ENCODE data around the gene OR52E4.

Gene OR52E4

GRCh38 chr11:5880329-5880728 lies at the start of gene OR52E4:
Gene OR52E4 (plus strand): TSS chr11:5880629. CDS start chr11:5884293, 3,664 bp downstream.
- DNase-seq (ENCODE audit: low spot score) = no peak

- no peak for DNase-seq (ENCODE audit: low spot score)
Observed at GRCh38 chr11:5831196-5831829, 49.1 kb upstream of the OR52E4 start.

- DNase-seq (ENCODE audit: low spot score) = no peak
Observed at GRCh38 chr11:5833446-5833845, 47.0 kb upstream of the OR52E4 start.

GRCh38 chr11:5837695-5838094 lies 42.7 kb upstream of the OR52E4 start:
- DNase-seq (ENCODE audit: low spot score) = no peak

- DNase-seq (ENCODE audit: low spot score) = no peak
Observed at GRCh38 chr11:5841797-5842196, 38.6 kb upstream of the OR52E4 start, which contains the start of gene OR52E6. Gene OR52E6 (minus strand): TSS chr11:5841897. CDS start chr11:5841897, 0 bp downstream.

- no peak for DNase-seq (ENCODE audit: low spot score)
Observed at GRCh38 chr11:5846701-5847100, 33.7 kb upstream of the OR52E4 start.

- no peak for DNase-seq (ENCODE audit: low spot score)
Observed at GRCh38 chr11:5847711-5848110, 32.7 kb upstream of the OR52E4 start.

GRCh38 chr11:5851002-5851401 lies 29.4 kb upstream of the OR52E4 start:
- no peak for DNase-seq (ENCODE audit: low spot score)

GRCh38 chr11:5857590-5857989 lies 22.8 kb upstream of the OR52E4 start, which contains the start of gene OR52E8:
Gene OR52E8 (minus strand): TSS chr11:5857690. CDS start chr11:5857690, 0 bp downstream.
- DNase-seq (ENCODE audit: low spot score) = no peak

GRCh38 chr11:5865826-5866225 lies 14.6 kb upstream of the OR52E4 start:
- no peak for DNase-seq (ENCODE audit: low spot score)

- DNase-seq (ENCODE audit: low spot score) = no peak
Observed at GRCh38 chr11:5878564-5878963, 1.9 kb upstream of the OR52E4 start.

GRCh38 chr11:5881756-5882155 lies 1.3 kb downstream of the OR52E4 start:
- no peak for DNase-seq (ENCODE audit: low spot score)

GRCh38 chr11:5887172-5887571 lies 6.7 kb downstream of the OR52E4 start:
- no peak for DNase-seq (ENCODE audit: low spot score)

GRCh38 chr11:5887661-5888060 lies 7.2 kb downstream of the OR52E4 start:
- DNase-seq (ENCODE audit: low spot score) = no peak

- DNase-seq (ENCODE audit: low spot score) = no peak
Observed at GRCh38 chr11:5891216-5891800, 10.9 kb downstream of the OR52E4 start.

GRCh38 chr11:5892908-5893307 lies 12.5 kb downstream of the OR52E4 start, which contains the start of gene OR52E5:
Gene OR52E5 (plus strand): TSS chr11:5893208. CDS start chr11:5900777, 7,569 bp downstream.
- DNase-seq (ENCODE audit: low spot score) = no peak

- no peak for DNase-seq (ENCODE audit: low spot score)
Observed at GRCh38 chr11:5899534-5899933, 19.1 kb downstream of the OR52E4 start.

GRCh38 chr11:5910540-5910939 lies 30.1 kb downstream of the OR52E4 start:
- no peak for DNase-seq (ENCODE audit: low spot score)

GRCh38 chr11:5922749-5923426 lies 42.5 kb downstream of the OR52E4 start:
- DNase-seq (ENCODE audit: low spot score) = no peak

- no peak for DNase-seq (ENCODE audit: low spot score)
Observed at GRCh38 chr11:5923427-5923776, 43.0 kb downstream of the OR52E4 start.

- no peak for DNase-seq (ENCODE audit: low spot score)
Observed at GRCh38 chr11:5923794-5924193, 43.4 kb downstream of the OR52E4 start.

GRCh38 chr11:5928271-5928670 lies 47.8 kb downstream of the OR52E4 start:
- no peak for DNase-seq (ENCODE audit: low spot score)

- no peak for DNase-seq (ENCODE audit: low spot score)
Observed at GRCh38 chr11:5928811-5929210, 48.4 kb downstream of the OR52E4 start.

Measured in HuH-7.5 (cell line).